HepG2 (cell line): ENCODE measurements around the gene EEF1AKMT4. TPM values are rescaled to one million over a fixed set of nuclear protein-coding genes. Genes with fewer than 3 reads are reported as not detected.

Experiments
- BORCS8-MEF2B ChIP-seq: sonication (generic); formaldehyde crosslinking; IDR thresholded peaks from 2 replicates; pipeline ENCODE4 v1.8.0; 2022; ENCODE audit warnings: mild to moderate bottlenecking, missing genetic modification reagents
- FOXA1 ChIP-seq, 2 experiments: fragments of 450-650 bp in 1 of 2; sonication (generic) in 1 of 2; formaldehyde crosslinking in 1 of 2; IDR thresholded peaks; 2 replicates each; pipeline versions ENCODE4 v1.4.0 to v1.6.1; 2016 to 2020; ENCODE audit warnings: missing genetic modification reagents in 1 of 2
- FOXA3 ChIP-seq: IDR thresholded peaks from 2 replicates; pipeline ENCODE4 v1.6.1; 2016; ENCODE audit warnings: missing genetic modification reagents, missing compliant biosample characterization
- GABPA ChIP-seq, 2 experiments: IDR thresholded peaks; 2 replicates each; pipeline ENCODE4 v1.6.1; 2011 to 2016; ENCODE audit warnings: low read depth in 2 of 2, low read length in 1 of 2, missing biosample characterization in 1 of 2, missing genetic modification characterization in 1 of 2
- IRX3 ChIP-seq: sonication (generic); formaldehyde crosslinking; IDR thresholded peaks from 2 replicates; pipeline ENCODE4 v1.8.1; 2023; ENCODE audit warnings: mild to moderate bottlenecking, low read depth, missing genetic modification reagents, borderline replicate concordance
- MED1 ChIP-seq: sonication (generic); formaldehyde crosslinking; IDR thresholded peaks from 2 replicates; pipeline ENCODE4 v1.4.0; 2020; ENCODE audit warnings: missing genetic modification reagents
- MTF2 ChIP-seq: sonication (generic); formaldehyde crosslinking; IDR thresholded peaks from 2 replicates; pipeline ENCODE4 v1.5.0; 2020; ENCODE audit warnings: missing genetic modification reagents, borderline replicate concordance
- MXD4 ChIP-seq: IDR thresholded peaks from 2 replicates; pipeline ENCODE4 v1.6.1; 2016; ENCODE audit warnings: mild to moderate bottlenecking, missing biosample characterization, missing genetic modification reagents
- MYNN ChIP-seq: sonication (generic); formaldehyde crosslinking; IDR thresholded peaks from 2 replicates; pipeline ENCODE4 v1.4.0; 2020; ENCODE audit warnings: mild to moderate bottlenecking, low read depth, missing genetic modification reagents
- RFXAP ChIP-seq: sonication (generic); formaldehyde crosslinking; IDR thresholded peaks from 2 replicates; pipeline ENCODE4 v1.4.0; 2020; ENCODE audit warnings: missing genetic modification reagents, borderline replicate concordance
- RNF2 ChIP-seq: fragments of 450-650 bp; conservative IDR thresholded peaks from 2 replicates; pipeline ENCODE4 v1.6.1; 2016; ENCODE audit warnings: low read depth
- TBX3 ChIP-seq: fragments of 450-650 bp; IDR thresholded peaks from 2 replicates; pipeline ENCODE4 v1.6.1; 2017; ENCODE audit warnings: antibody characterized with exemption, mild to moderate bottlenecking, inconsistent platforms, borderline replicate concordance
- TEF ChIP-seq: sonication (generic); formaldehyde crosslinking; IDR thresholded peaks from 2 replicates; pipeline ENCODE4 v1.5.0; 2020; ENCODE audit warnings: missing genetic modification reagents
- THAP8 ChIP-seq: sonication (generic); formaldehyde crosslinking; IDR thresholded peaks from 2 replicates; pipeline ENCODE4 v1.5.1; 2020; ENCODE audit warnings: missing genetic modification reagents, mild to moderate bottlenecking, borderline replicate concordance
- TP53 ChIP-seq: sonication (generic); formaldehyde crosslinking; conservative IDR thresholded peaks from 2 replicates; pipeline ENCODE4 v1.4.0; 2020; ENCODE audit warnings: missing genetic modification reagents
- ZNF251 ChIP-seq: sonication (generic); formaldehyde crosslinking; IDR thresholded peaks from 2 replicates; pipeline ENCODE4 v1.9.0; 2021; ENCODE audit warnings: mild to moderate bottlenecking, missing genetic modification reagents
- ZNF253 ChIP-seq: sonication (generic); formaldehyde crosslinking; IDR thresholded peaks from 2 replicates; pipeline ENCODE4 v1.8.0; 2022; ENCODE audit warnings: mild to moderate bottlenecking, missing genetic modification reagents, borderline replicate concordance
- ZNF331 ChIP-seq: sonication (generic); formaldehyde crosslinking; IDR thresholded peaks from 2 replicates; pipeline ENCODE4 v1.4.0; 2020; ENCODE audit warnings: missing genetic modification reagents
- ZNF530 ChIP-seq: sonication (generic); formaldehyde crosslinking; IDR thresholded peaks from 2 replicates; pipeline ENCODE4 v1.5.0; 2020; ENCODE audit warnings: low read depth, mild to moderate bottlenecking, missing genetic modification reagents
- ZNF766 ChIP-seq: sonication (generic); formaldehyde crosslinking; IDR thresholded peaks from 2 replicates; pipeline ENCODE4 v1.5.0; 2020; ENCODE audit warnings: missing genetic modification reagents, borderline replicate concordance
- ZNF788 ChIP-seq: sonication (generic); formaldehyde crosslinking; IDR thresholded peaks from 2 replicates; pipeline ENCODE4 v1.5.0; 2020; ENCODE audit warnings: mild to moderate bottlenecking, missing genetic modification reagents, borderline replicate concordance
- polyA plus RNA-seq, 8 experiments: library from polyadenylated mRNA; depleted of rRNA in 3 of 8; stranded (reverse) in 7 of 8; unstranded in 1 of 8; fragments of >200 nt; fragmentation: Illumina TruSeq in 4 of 8; extraction: Trizol in 4 of 8; gene quantifications; 2 replicates each; pipeline versions ENCODE4 v1.2.1 to v1.2.3, GENCODE V29; 2011 to 2016; ENCODE audit warnings: low read depth in 4 of 8, missing spikeins in 1 of 8, mixed read lengths in 1 of 8; ENCODE audit not compliant: insufficient read depth in 1 of 8
- total RNA-seq, 5 experiments: library from RNA; depleted of rRNA; stranded (reverse); fragments of >200 nt; fragmentation: Illumina TruSeq; extraction: Trizol; gene quantifications; 2 replicates each; pipeline ENCODE4 v1.2.3, GENCODE V29; 2016; ENCODE audit warnings: low read depth in 1 of 5
- TF ChIP-seq, protein P1 (sequence below): IDR thresholded peaks from 2 replicates; pipeline ENCODE4 v1.6.1; 2012; ENCODE audit warnings: inconsistent platforms
- TF ChIP-seq, protein P2 (sequence below): sonication (generic); formaldehyde crosslinking; IDR thresholded peaks from 2 replicates; pipeline ENCODE4 v1.4.0; 2020; ENCODE audit warnings: missing genetic modification reagents

The EEF1AKMT4 gene
- total and polyA plus RNA-seq, 2 of the 13 experiments (the other 11 are each of a cell fraction or from before 2014, with no cell fraction given), result 13.1 to 15.8 TPM

DNA sequence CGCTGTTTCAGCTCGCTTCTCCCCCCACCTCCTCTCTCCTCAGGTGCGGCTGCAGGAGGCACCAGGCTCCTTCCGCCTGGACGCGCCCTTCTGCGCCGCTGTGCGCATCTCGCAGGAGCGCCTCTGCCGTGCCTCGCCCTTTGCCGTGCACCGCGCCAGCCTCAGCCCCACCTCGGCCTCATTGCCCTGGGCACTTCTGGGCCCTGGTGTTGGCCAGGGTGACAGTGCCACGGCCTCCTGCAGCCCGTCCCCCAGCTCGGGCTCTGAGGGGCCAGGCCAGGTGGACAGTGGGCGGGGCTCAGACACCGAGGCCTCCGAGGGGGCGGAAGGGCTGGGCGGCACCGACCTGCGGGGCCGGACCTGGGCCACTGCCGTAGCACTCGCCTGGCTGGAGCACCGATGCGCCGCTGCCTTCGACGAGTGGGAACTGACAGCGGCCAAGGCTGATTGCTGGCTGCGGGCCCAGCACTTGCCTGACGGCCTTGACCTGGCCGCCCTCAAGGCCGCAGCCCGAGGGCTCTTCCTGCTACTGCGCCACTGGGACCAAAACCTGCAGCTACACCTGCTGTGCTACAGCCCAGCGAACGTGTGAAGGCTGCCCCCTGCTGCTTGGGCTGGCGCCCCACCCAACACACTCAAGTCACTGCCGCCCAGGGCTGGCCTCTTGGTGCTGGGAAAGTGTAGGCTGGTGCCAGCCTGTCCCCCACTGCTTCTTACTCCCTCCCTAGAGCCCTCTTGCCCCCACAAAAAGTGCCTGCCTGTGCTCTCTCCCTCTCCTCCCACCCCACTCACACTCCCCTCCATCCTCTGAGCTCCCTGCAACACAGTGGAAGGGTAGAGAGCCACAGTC lies 7.8 kb upstream of the EEF1AKMT4 start (continued):
- TF ChIP-seq MXD4 (CRISPR knock-in tag) (peak; percentile 70; the same call in 1 of the 2 replicates), FOXA3 (CRISPR knock-in tag) (peak; percentile 77), ZNF766 (CRISPR knock-in tag) (peak; percentile 98; the same call in 1 of the 2 replicates), ZNF253 (CRISPR knock-in tag) (0 out of 2 replicates have a peak, but pooled peaks have one; percentile 22), BORCS8-MEF2B (CRISPR knock-in tag) (peak; percentile 52; the same call in 1 of the 2 replicates), MYNN (no peak), MED1 (CRISPR knock-in tag) (peak; percentile 94), RFXAP (peak; percentile 92; the same call in 1 of the 2 replicates), ZNF251 (CRISPR knock-in tag) (0 out of 2 replicates have a peak, but pooled peaks have one; percentile 64), TEF (CRISPR knock-in tag) (no peak), ZNF788 (CRISPR knock-in tag) (peak; percentile 99), RNF2 (no peak), IRX3 (peak; percentile 60; the same call in 1 of the 2 replicates), ZNF530 (CRISPR knock-in tag) (no peak), MTF2 (CRISPR knock-in tag) (peak; percentile 95; the same call in 1 of the 2 replicates), TP53 (peak; percentile 91), FOXA1 (IDR thresholded peaks at IDR 0.05) (no peak), FOXA1 (CRISPR knock-in tag; IDR thresholded peaks at IDR 0.05) (0 out of 2 replicates have a peak, but pooled peaks have one; percentile 20), GABPA (IDR thresholded peaks at IDR 0.05; ENCODE audit: low read depth, low read length) (no peak), GABPA (CRISPR knock-in tag; IDR thresholded peaks at IDR 0.05; ENCODE audit: low read depth) (peak; percentile 65), TBX3 (no peak), THAP8 (CRISPR knock-in tag) (peak; percentile 69; the same call in 1 of the 2 replicates), ZNF331 (CRISPR knock-in tag) (peak; percentile 94)
- TF ChIP-seq, protein P1, sequence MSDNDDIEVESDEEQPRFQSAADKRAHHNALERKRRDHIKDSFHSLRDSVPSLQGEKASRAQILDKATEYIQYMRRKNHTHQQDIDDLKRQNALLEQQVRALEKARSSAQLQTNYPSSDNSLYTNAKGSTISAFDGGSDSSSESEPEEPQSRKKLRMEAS, result peak; percentile 88
- TF ChIP-seq, protein P2, sequence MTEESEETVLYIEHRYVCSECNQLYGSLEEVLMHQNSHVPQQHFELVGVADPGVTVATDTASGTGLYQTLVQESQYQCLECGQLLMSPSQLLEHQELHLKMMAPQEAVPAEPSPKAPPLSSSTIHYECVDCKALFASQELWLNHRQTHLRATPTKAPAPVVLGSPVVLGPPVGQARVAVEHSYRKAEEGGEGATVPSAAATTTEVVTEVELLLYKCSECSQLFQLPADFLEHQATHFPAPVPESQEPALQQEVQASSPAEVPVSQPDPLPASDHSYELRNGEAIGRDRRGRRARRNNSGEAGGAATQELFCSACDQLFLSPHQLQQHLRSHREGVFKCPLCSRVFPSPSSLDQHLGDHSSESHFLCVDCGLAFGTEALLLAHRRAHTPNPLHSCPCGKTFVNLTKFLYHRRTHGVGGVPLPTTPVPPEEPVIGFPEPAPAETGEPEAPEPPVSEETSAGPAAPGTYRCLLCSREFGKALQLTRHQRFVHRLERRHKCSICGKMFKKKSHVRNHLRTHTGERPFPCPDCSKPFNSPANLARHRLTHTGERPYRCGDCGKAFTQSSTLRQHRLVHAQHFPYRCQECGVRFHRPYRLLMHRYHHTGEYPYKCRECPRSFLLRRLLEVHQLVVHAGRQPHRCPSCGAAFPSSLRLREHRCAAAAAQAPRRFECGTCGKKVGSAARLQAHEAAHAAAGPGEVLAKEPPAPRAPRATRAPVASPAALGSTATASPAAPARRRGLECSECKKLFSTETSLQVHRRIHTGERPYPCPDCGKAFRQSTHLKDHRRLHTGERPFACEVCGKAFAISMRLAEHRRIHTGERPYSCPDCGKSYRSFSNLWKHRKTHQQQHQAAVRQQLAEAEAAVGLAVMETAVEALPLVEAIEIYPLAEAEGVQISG (CRISPR knock-in tag), result peak; percentile 95
